ENCODE measurements around the gene SKAP1. TPM values are rescaled to one million over a fixed set of nuclear protein-coding genes. Genes with fewer than 3 reads are reported as not detected.
A peak's percentile ranks its signal among the peaks of the same experiment; 100 is the strongest.

Gene SKAP1
- polyA plus RNA-seq, 3 donors, result 0.13 to 1.0 (median 0.52) TPM

GRCh38 chr17:48162306-48162934, 267.6 kb downstream of the SKAP1 start:
- intact Hi-C loops (cut with micrococcal nuclease), result no loop called here
- no peak overlapping the region for H3K9ac ChIP-seq (ENCODE audit: insufficient read depth, low read length, poor library complexity, severe bottlenecking)
- Mint-ChIP-seq H3K27me3 (ENCODE audit: low read depth in 3 of 3) (peaks cover 0 to 8% (median 3%) of the 10 kb centered on the region in 3 donors), H3K36me3 (no peaks in the 10 kb centered on the region), H3K9me3 (no peaks in the 10 kb centered on the region), H3K27ac (no peak overlapping the region), H3K4me3 (no peak overlapping the region), H3K4me1 (peaks cover 5% of the 10 kb centered on the region)
- WGBS (ENCODE audit: insufficient coverage), result 70% methylated on average over 2 of the region's 5 CpGs
- H3K27ac ChIP-seq (ENCODE audit: low read depth in 1 of 2, low read length in 2 of 2), result no peak overlapping the region
- H3K79me2 ChIP-seq (ENCODE audit: insufficient read depth, low read length), result no peaks in the 10 kb centered on the region
- no peaks in the 10 kb centered on the region for H4K20me1 ChIP-seq (ENCODE audit: insufficient read depth, low read length)
- TF ChIP-seq CTCF (IDR thresholded peaks at IDR 0.05), result no peak
- no peaks in the 10 kb centered on the region for H3K36me3 ChIP-seq (replicated peaks in 1 of 2; ENCODE audit: control insufficient read depth in 1 of 2, insufficient read depth in 2 of 2, low read length in 2 of 2)
- no peaks in the 10 kb centered on the region for H3K4me1 ChIP-seq (ENCODE audit: control insufficient read depth in 1 of 2, insufficient read depth in 2 of 2, low read length in 2 of 2)
- no peak overlapping the region for H3K4me3 ChIP-seq (replicated peaks in 1 of 3; ENCODE audit: low read depth in 2 of 3, low read length in 3 of 3)
- H3K9me3 ChIP-seq (replicated peaks in 1 of 2; ENCODE audit: control insufficient read depth in 1 of 2, insufficient read depth in 1 of 2, low read length in 2 of 2), result no peaks in the 10 kb centered on the region
- DNase-seq, result no peak
- H2AFZ ChIP-seq (ENCODE audit: insufficient read depth, low read depth, low read length, poor library complexity, severe bottlenecking), result no peak overlapping the region
- no peak overlapping the region for H3K4me2 ChIP-seq (replicated peaks; ENCODE audit: extremely low read depth, low read length, poor library complexity, severe bottlenecking)
- no peaks in the 10 kb centered on the region for H3K27me3 ChIP-seq (ENCODE audit: control insufficient read depth in 2 of 2, insufficient read depth in 2 of 2, low read length in 2 of 2)

GRCh38 chr17:48161127-48161905, 268.7 kb downstream of the SKAP1 start:
- Mint-ChIP-seq H3K36me3 (no peaks in the 10 kb centered on the region), H3K27ac (peak overlapping the region in 1 of 7 donors; percentile 35), H3K4me1 (peaks cover 9% of the 10 kb centered on the region), H3K9me3 (no peaks in the 10 kb centered on the region), H3K27me3 (ENCODE audit: low read depth in 3 of 3) (peaks cover under 1 to 12% (median 7%) of the 10 kb centered on the region in 3 donors), H3K4me3 (no peak overlapping the region)
- Histone ChIP-seq H3K27me3 (ENCODE audit: control insufficient read depth in 2 of 2, insufficient read depth in 2 of 2, low read length in 2 of 2) (peaks cover 1 to 4% of the 10 kb centered on the region in 2 donors), H3K4me1 (ENCODE audit: control insufficient read depth in 1 of 2, insufficient read depth in 2 of 2, low read length in 2 of 2) (no peaks in the 10 kb centered on the region), H3K36me3 (replicated peaks in 1 of 2; ENCODE audit: control insufficient read depth in 1 of 2, insufficient read depth in 2 of 2, low read length in 2 of 2) (no peaks in the 10 kb centered on the region), H4K20me1 (ENCODE audit: insufficient read depth, low read length) (no peaks in the 10 kb centered on the region), H3K27ac (ENCODE audit: low read depth in 1 of 2, low read length in 2 of 2) (no peak overlapping the region), H3K9ac (ENCODE audit: insufficient read depth, low read length, poor library complexity, severe bottlenecking) (no peak overlapping the region), H3K79me2 (ENCODE audit: insufficient read depth, low read length) (no peaks in the 10 kb centered on the region), H3K4me2 (replicated peaks; ENCODE audit: extremely low read depth, low read length, poor library complexity, severe bottlenecking) (no peak overlapping the region), H3K9me3 (replicated peaks in 1 of 2; ENCODE audit: control insufficient read depth in 1 of 2, insufficient read depth in 1 of 2, low read length in 2 of 2) (no peaks in the 10 kb centered on the region), H2AFZ (ENCODE audit: insufficient read depth, low read depth, low read length, poor library complexity, severe bottlenecking) (no peak overlapping the region), H3K4me3 (replicated peaks in 1 of 3; ENCODE audit: low read depth in 2 of 3, low read length in 3 of 3) (no peak overlapping the region)
- no peak for DNase-seq
- no CpG with 5 or more reads among the region's 4 CpGs for WGBS (ENCODE audit: insufficient coverage)
- no peak for TF ChIP-seq CTCF (IDR thresholded peaks at IDR 0.05)
- intact Hi-C loops (cut with micrococcal nuclease), result no loop called here
